PC-3 (cell line): ENCODE data around the gene CORO2A.

Source experiments
- CTCF ChIP-seq: fragments of 300-600 bp; sonication (generic); conservative IDR thresholded peaks from 2 replicates; pipeline ENCODE4 v1.5.1; 2017; ENCODE audit warnings: antibody characterized with exemption, low read depth, mild to moderate bottlenecking, low read length
- EZH2 ChIP-seq: fragments of 300-600 bp; sonication (generic); IDR thresholded peaks from one replicate; pipeline ENCODE4 v1.6.1; 2017; ENCODE audit warnings: antibody characterized with exemption, mild to moderate bottlenecking, low read length; ENCODE audit not compliant: unreplicated experiment

GRCh38 chr9:98099346-98099745 is 93.1 kb downstream of the CORO2A start:
- TF ChIP-seq CTCF (no peak), EZH2 (no peak)
